Activated T-helper 1 cell treated with anti-CD3 and anti-CD28 coated beads, Interleukin-12 subunit alpha, Interleukin-12 subunit beta, Interleukin-2, Interleukin-4 antibody, amounts not matched to agents 30 ng/mL and 10 ng/mL and 1 ng/mL, durations not matched to agents 14 hours and 24 hours and 36 hours (primary cell): Measurements from ENCODE around the gene GET3. TPM values are rescaled to one million over a fixed set of nuclear protein-coding genes. Genes with fewer than 3 reads are reported as not detected.
"Not testable (repeated sequence)": the region's sequence is repeated elsewhere in the genome, so short reads cannot be mapped to it uniquely, and the experiment has no call there.

ENCODE experiments used
- DNase-seq: peaks from one replicate; pipeline ENCODE4 v3.0.0; 2021; ENCODE audit warnings: low spot score
- H3K27ac Mint-ChIP-seq: one replicate; pipeline ENCODE4 v1.8.0; 2021; ENCODE audit warnings: mild to moderate bottlenecking, mixed read lengths
- H3K27me3 Mint-ChIP-seq: one replicate; pipeline ENCODE4 v1.8.0; 2022; ENCODE audit warnings: mild to moderate bottlenecking, moderate library complexity, mixed read lengths; ENCODE audit not compliant: insufficient read depth
- H3K36me3 Mint-ChIP-seq: one replicate; pipeline ENCODE4 v1.8.0; 2021; ENCODE audit warnings: low read depth, mixed read lengths
- H3K4me1 Mint-ChIP-seq: one replicate; pipeline ENCODE4 v1.8.0; 2021; ENCODE audit warnings: low read depth, mixed read lengths
- H3K4me3 Mint-ChIP-seq: one replicate; pipeline ENCODE4 v1.8.0; 2021; ENCODE audit warnings: mild to moderate bottlenecking, moderate library complexity, mixed read lengths
- H3K9me3 Mint-ChIP-seq: one replicate; pipeline ENCODE4 v1.8.0; 2021; ENCODE audit warnings: mixed read lengths
- intact Hi-C: fragments of 100-400 bp; cut with micrococcal nuclease; formaldehyde crosslinking; loops from one replicate; pipeline ENCODE4 v1.15.1; 2024
- total RNA-seq: library from RNA; stranded (reverse); gene quantifications from 2 replicates; pipeline ENCODE4 v1.2.3, GENCODE V29; 2022

The GET3 gene
- total RNA-seq, 1 donor from 2014 or later = 68.0 TPM

- DNase-seq = peak; percentile 33
- H3K27me3 Mint-ChIP-seq = no peaks in the 10 kb centered on the region
- H3K9me3 Mint-ChIP-seq = no peaks in the 10 kb centered on the region
- intact Hi-C loops = loop anchor here (1.0 to 5.0 kb wide), 8 partner anchors 15 to 171 kb away; partner anchors contain the start of genes DHPS, FBXW9, GET3 and HOOK2
- H3K4me1 Mint-ChIP-seq = peaks cover 46% of the 10 kb centered on the region
- H3K27ac Mint-ChIP-seq = peak overlapping the region; percentile 91
- peaks cover 30% of the 10 kb centered on the region for H3K36me3 Mint-ChIP-seq
- peak overlapping the region; percentile 99 for H3K4me3 Mint-ChIP-seq
These were observed 15.4 kb upstream of the GET3 start for GRCh38 chr19:12721656-12722565.

DNA sequence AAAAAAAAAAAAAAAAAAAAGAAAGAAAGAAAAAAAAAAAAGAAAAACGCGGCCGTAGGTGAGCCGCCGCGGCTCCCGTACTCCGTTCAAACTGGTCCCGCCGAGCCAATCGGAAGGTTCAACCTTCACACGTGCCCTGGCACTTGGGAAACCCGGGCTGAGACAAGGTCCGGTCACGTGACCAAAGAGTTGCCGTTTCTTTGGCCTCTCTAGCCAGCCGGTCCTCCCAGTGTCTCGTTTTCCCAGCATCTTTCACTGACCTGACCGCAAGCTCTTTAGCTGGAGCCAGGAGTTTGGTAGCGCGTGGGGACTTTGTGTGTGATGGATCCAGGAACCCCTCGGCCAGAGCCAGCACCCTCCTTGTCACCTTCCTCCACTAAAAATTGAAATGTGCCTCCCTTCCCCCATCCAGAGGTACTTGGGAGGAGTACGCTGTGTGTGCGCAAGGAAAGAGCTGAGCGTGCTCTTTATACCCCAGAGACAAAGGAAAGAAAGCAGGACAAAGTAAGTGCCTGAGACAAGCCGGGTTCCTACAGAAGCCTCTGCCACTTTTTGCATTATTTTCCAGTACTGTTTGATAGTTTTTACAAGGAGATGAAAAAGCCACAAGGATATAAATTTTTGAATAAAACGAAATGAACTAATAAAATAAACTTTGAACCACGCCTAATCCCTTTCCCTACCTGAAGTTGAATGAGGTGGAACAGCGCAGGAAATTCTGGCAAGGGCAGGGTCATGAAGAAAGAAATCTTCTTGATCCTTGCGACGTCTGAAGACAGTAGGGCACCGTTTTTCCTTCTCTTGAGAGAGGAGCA lies 14.5 kb upstream of the GET3 start:
- H3K36me3 Mint-ChIP-seq = peaks cover 32% of the 10 kb centered on the region
- H3K27ac Mint-ChIP-seq = peak overlapping the region; percentile 98
- DNase-seq = peak; percentile 91
- H3K27me3 Mint-ChIP-seq = no peaks in the 10 kb centered on the region
- peak overlapping the region; percentile 99 for H3K4me3 Mint-ChIP-seq
- H3K4me1 Mint-ChIP-seq = peaks cover 48% of the 10 kb centered on the region
- intact Hi-C loops = loop anchor here (1.0 to 5.0 kb wide), 9 partner anchors 11 to 171 kb away; partner anchors contain the start of genes DHPS, FBXW9, GET3 and HOOK2
- H3K9me3 Mint-ChIP-seq = no peaks in the 10 kb centered on the region

- DNase-seq = no peak
- Mint-ChIP-seq H3K27me3 (no peaks in the 10 kb centered on the region), H3K4me3 (peak overlapping the region; percentile 99), H3K9me3 (no peaks in the 10 kb centered on the region), H3K36me3 (peaks cover 35% of the 10 kb centered on the region), H3K4me1 (peaks cover 48% of the 10 kb centered on the region), H3K27ac (peak overlapping the region; percentile 98)
- intact Hi-C loops = loop anchor here (1.0 to 5.0 kb wide), 4 partner anchors 10 to 111 kb away; partner anchors contain the start of genes HOOK2, JUNB, ZNF490 and ZNF791
These were observed 14.0 kb upstream of the GET3 start for GRCh38 chr19:12723381-12723640.

GRCh38 chr19:12723641-12724426 lies 13.5 kb upstream of the GET3 start, which contains the start of gene TNPO2:
Gene TNPO2 (minus strand): TSS chr19:12723932. CDS start chr19:12720977, 2,955 bp downstream.
- intact Hi-C loops = loop anchor here (1.0 to 5.0 kb wide), 4 partner anchors 9 to 112 kb away; partner anchors contain the start of genes HOOK2, JUNB, ZNF490 and ZNF791
- peak within 1 kb of the TSS; percentile 98 for H3K27ac Mint-ChIP-seq
- peak; percentile 65 for DNase-seq
- peaks cover 43% of the 10 kb centered on the region for H3K4me1 Mint-ChIP-seq
- H3K27me3 Mint-ChIP-seq = no peaks in the 10 kb centered on the region
- no peaks in the 10 kb centered on the region for H3K9me3 Mint-ChIP-seq
- H3K36me3 Mint-ChIP-seq = peaks cover 37% of the 10 kb centered on the region
- peak within 1 kb of the TSS; percentile 99 for H3K4me3 Mint-ChIP-seq

DNA sequence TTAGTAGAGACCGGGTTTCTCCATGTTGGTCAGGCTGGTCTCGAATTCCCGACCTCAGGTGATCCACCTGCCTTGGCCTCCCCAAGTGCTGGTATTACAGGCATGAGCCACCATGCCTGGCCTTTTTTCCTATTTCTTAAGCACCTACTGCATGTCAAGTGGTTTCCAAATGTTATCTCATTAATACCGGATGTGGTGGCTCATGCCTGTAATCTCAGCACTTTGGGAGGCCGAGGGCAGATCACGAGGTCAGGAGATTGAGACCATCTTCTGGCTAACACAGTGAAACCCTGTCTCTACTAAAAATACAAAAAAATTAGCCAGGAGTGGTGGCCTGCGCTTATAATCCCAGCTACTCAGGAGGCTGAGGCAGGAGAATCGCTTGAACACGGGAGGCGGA lies 11.7 kb upstream of the GET3 start:
- H3K27me3 Mint-ChIP-seq, H3K9me3 Mint-ChIP-seq, H3K4me3 Mint-ChIP-seq, DNase-seq, intact Hi-C loops, H3K27ac Mint-ChIP-seq: not testable (repeated sequence)
- H3K36me3 Mint-ChIP-seq = peaks cover 46% of the 10 kb centered on the region
- H3K4me1 Mint-ChIP-seq = peaks cover 43% of the 10 kb centered on the region

DNA sequence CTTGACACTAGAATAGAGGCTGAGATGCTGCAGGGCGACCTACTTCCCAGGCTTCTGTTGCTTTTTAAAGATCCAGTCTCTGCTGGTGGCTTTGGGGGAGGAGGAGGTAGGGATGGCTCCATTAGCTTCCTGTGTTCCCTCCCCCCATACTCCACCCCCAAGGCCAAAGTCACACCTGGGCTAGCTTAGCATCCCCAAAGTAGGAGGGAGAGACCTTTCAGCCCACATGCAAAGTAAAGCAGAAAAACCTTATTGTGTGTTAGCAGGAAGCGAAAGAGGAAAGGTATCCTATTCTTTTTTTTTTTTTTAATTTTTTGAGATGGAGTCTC lies 10.3 kb upstream of the GET3 start:
- H3K27ac Mint-ChIP-seq = no peak overlapping the region

DNA sequence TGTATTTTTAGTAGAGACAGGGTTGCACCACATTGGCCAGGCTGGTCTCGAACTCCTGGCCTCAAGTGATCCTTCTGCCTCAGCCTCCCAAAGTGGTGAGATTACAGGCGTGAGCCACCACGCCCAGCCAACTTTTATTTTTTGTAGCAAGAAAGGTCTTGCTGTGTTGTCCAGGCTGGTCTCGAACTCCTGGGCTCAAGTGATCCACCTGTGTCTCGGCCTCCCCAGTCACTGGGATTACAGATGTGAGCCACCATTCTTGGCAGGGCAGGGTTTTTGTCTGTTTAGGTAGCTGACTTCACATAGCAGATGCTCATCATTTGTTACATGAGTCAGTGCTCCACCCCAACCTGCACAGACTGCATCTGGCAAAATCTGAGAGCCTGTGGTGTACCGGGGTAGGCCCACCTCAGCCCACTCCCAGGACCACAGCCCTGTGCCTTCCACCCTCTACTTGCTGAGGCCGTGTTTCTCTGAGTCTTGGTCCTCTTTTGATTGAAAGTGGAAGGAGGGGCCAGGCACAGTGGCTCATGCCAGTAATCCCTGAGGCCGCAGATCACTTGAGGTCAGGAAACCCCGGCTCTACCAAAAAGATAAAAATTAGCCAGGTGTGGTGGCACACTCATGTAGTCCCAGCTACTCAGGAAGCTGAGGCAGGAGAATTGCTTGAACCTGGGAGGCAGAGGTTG lies 9.4 kb upstream of the GET3 start:
- intact Hi-C loops = no loop called here
- Mint-ChIP-seq H3K4me1 (peaks cover 40% of the 10 kb centered on the region), H3K27me3 (no peaks in the 10 kb centered on the region), H3K27ac (no peak overlapping the region), H3K4me3 (no peak overlapping the region), H3K36me3 (peaks cover 38% of the 10 kb centered on the region), H3K9me3 (no peaks in the 10 kb centered on the region)
- no peak for DNase-seq

More for the DNA sequence above, 10.3 kb upstream of the GET3 start:
- peaks cover 39% of the 10 kb centered on the region for H3K36me3 Mint-ChIP-seq
- no peaks in the 10 kb centered on the region for H3K27me3 Mint-ChIP-seq
- peaks cover 37% of the 10 kb centered on the region for H3K4me1 Mint-ChIP-seq
- DNase-seq = no peak
- no peaks in the 10 kb centered on the region for H3K9me3 Mint-ChIP-seq
- intact Hi-C loops = no loop called here
- no peak overlapping the region for H3K4me3 Mint-ChIP-seq

DNA sequence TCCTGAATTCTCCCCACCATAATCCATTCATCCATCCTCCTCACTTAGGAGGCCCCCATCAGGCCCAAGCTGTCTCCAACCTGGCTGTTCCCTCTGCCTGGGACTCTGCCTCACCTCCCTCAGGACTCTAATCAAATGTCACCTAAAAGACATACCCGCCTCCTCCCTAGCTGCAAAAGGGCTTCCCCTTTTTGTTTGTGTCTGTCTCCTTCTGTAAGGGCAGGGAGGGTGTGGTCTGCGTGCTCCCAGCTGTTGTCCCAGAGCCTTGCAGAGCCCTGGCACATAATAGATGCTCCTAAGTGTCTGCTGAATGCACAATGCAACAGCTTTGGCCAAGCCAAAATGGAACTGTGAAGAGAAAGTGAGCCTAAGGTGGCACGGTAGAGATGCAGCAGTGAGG lies 7.2 kb upstream of the GET3 start:
- Mint-ChIP-seq H3K4me3 (peak overlapping the region; percentile 25), H3K36me3 (peaks cover 39% of the 10 kb centered on the region), H3K4me1 (peaks cover 34% of the 10 kb centered on the region), H3K9me3 (no peaks in the 10 kb centered on the region), H3K27me3 (no peaks in the 10 kb centered on the region), H3K27ac (no peak overlapping the region)
- intact Hi-C loops = loop anchor here (10.0 kb wide), 2 partner anchors 385 to 1635 kb away; partner anchors contain the start of genes NACC1 and TRMT1
- no peak for DNase-seq

DNA sequence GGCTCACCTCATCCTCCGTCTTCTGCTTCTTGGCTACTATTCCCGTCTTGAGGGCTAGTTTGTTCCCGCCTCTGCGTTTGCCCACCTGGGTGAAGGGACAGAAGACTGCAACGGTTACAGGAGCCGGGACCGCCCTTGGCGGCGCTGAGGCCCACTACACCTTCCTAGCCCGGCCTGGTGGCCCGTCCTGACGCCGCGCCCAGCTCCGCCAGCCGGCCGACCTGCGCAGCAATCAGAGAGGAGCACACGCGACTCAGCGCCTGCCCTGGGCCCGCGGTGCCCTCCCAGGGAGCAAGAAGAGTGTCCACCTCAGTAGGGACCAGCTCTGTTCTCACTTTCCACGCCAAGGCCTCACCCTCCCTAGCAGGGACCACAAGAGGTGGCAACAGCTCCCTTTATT lies 6.0 kb upstream of the GET3 start:
- no peak for DNase-seq
- no peak overlapping the region for H3K4me3 Mint-ChIP-seq
- no peaks in the 10 kb centered on the region for H3K9me3 Mint-ChIP-seq
- peaks cover 39% of the 10 kb centered on the region for H3K36me3 Mint-ChIP-seq
- intact Hi-C loops = loop anchor here (10.0 kb wide), 2 partner anchors 383 to 1637 kb away; partner anchors contain the start of genes NACC1 and TRMT1
- H3K27me3 Mint-ChIP-seq = no peaks in the 10 kb centered on the region
- peaks cover 33% of the 10 kb centered on the region for H3K4me1 Mint-ChIP-seq
- no peak overlapping the region for H3K27ac Mint-ChIP-seq

GRCh38 chr19:12733369-12734214 lies 3.7 kb upstream of the GET3 start:
- Mint-ChIP-seq H3K4me3 (peak overlapping the region; percentile 99), H3K9me3 (no peaks in the 10 kb centered on the region), H3K27ac (peak overlapping the region; percentile 98), H3K4me1 (peaks cover 38% of the 10 kb centered on the region), H3K36me3 (peaks cover 28% of the 10 kb centered on the region), H3K27me3 (no peaks in the 10 kb centered on the region)
- peak; percentile 52 for DNase-seq
- intact Hi-C loops = loop anchor here (1.0 to 10.0 kb wide), 7 partner anchors 10 to 1639 kb away; partner anchors contain the start of genes FARSA, FBXW9, NACC1 and TNPO2

DNA sequence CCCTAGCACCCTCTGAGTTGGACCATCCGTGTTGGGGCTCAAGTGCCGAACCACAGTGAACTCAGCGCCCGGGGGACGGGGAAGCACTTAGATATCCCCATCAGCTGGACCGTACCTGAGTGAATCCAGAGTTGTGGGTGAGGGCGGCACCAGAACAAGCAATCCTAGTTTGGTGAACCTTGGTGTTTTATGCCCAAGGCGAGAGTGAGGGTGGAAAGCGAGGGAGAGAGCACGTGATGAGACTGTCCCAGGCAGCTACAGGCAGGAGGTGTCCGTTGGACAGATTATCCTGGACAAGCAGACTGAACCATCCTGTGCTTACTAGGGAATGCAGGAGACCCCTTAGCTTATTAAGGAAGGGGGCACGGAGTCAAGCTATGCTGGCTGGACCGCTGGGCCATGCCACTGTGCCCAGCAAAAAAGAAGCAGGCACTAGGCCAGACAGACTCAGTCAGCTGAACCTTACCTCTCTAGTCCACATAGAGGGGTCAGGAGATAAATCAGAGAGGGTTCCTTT lies 596 bp downstream of the GET3 start:
- peaks cover 17% of the 10 kb centered on the region for H3K36me3 Mint-ChIP-seq
- intact Hi-C loops = loop anchor here (1.0 to 10.0 kb wide), 9 partner anchors 16 to 1643 kb away; partner anchors contain the start of genes CALR, DHPS, FBXW9 and GCDH
- peak overlapping the region; percentile 29 for H3K27ac Mint-ChIP-seq
- H3K27me3 Mint-ChIP-seq = no peaks in the 10 kb centered on the region
- peak overlapping the region; percentile 99 for H3K4me3 Mint-ChIP-seq
- no peak for DNase-seq
- H3K9me3 Mint-ChIP-seq = no peaks in the 10 kb centered on the region
- peaks cover 23% of the 10 kb centered on the region for H3K4me1 Mint-ChIP-seq
